Measurements from ENCODE around the gene IRAK1.

DNA sequence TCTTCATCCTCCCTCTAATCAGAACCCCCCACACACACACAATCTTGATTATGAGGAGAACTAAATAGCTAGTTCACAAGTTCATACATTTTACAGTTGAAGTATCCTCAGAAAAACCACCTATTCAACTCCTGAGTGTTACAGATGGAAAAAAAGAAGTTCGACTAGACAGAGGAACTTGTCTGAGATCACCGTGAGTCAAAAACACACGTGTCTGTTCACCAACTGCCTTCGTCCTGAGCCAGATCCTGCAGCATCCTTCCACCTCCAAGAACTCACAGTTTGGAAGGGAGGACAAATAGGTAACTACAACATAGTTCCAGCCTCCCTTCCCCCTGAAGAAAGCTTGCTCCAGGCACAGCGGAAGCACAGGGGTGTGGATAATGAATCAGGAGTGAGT is 19.0 kb upstream of the IRAK1 start:
- TF ChIP-seq, protein P1, sequence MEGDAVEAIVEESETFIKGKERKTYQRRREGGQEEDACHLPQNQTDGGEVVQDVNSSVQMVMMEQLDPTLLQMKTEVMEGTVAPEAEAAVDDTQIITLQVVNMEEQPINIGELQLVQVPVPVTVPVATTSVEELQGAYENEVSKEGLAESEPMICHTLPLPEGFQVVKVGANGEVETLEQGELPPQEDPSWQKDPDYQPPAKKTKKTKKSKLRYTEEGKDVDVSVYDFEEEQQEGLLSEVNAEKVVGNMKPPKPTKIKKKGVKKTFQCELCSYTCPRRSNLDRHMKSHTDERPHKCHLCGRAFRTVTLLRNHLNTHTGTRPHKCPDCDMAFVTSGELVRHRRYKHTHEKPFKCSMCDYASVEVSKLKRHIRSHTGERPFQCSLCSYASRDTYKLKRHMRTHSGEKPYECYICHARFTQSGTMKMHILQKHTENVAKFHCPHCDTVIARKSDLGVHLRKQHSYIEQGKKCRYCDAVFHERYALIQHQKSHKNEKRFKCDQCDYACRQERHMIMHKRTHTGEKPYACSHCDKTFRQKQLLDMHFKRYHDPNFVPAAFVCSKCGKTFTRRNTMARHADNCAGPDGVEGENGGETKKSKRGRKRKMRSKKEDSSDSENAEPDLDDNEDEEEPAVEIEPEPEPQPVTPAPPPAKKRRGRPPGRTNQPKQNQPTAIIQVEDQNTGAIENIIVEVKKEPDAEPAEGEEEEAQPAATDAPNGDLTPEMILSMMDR (IDR thresholded peaks at IDR 0.05), result no peak
- TF ChIP-seq POLR2AphosphoS5 (IDR thresholded peaks at IDR 0.05), result no peak
